Measurements from ENCODE around the gene IGFBP2. TPM values are rescaled to one million over a fixed set of nuclear protein-coding genes. Genes with fewer than 3 reads are reported as not detected.
A peak's percentile ranks its signal among the peaks of the same experiment; 100 is the strongest.
"Not testable (repeated sequence)": the region's sequence is repeated elsewhere in the genome, so short reads cannot be mapped to it uniquely, and the experiment has no call there.

The IGFBP2 gene, protein sequence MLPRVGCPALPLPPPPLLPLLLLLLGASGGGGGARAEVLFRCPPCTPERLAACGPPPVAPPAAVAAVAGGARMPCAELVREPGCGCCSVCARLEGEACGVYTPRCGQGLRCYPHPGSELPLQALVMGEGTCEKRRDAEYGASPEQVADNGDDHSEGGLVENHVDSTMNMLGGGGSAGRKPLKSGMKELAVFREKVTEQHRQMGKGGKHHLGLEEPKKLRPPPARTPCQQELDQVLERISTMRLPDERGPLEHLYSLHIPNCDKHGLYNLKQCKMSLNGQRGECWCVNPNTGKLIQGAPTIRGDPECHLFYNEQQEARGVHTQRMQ
- polyA plus RNA-seq (ENCODE audit: insufficient read length in 3 of 3), result 100 to 1,000 TPM; 235 to 273 (median 243) TPM
- long read RNA-seq, donor 1, full-length matches to known transcripts, result 211 of 282 reads
- long read RNA-seq, donor 1, partial matches to known transcripts, result 59 of 282 reads
- long read RNA-seq, donor 1, other reads (novel, unspliced or antisense), result 12 of 282 reads
- long read RNA-seq, donor 2, full-length matches to known transcripts, result 214 of 471 reads
- long read RNA-seq, donor 2, partial matches to known transcripts, result 230 of 471 reads
- long read RNA-seq, donor 2, other reads (novel, unspliced or antisense), result 27 of 471 reads
- long read RNA-seq, donor 3, full-length matches to known transcripts, result 218 of 250 reads
- long read RNA-seq, donor 3, partial matches to known transcripts, result 17 of 250 reads
- long read RNA-seq, donor 3, other reads (novel, unspliced or antisense), result 15 of 250 reads
- long read RNA-seq, donor 4, full-length matches to known transcripts, result 226 of 326 reads
- long read RNA-seq, donor 4, partial matches to known transcripts, result 91 of 326 reads
- long read RNA-seq, donor 4, other reads (novel, unspliced or antisense), result 9 of 326 reads
- long read RNA-seq, donor 5, full-length matches to known transcripts, result 142 of 203 reads
- long read RNA-seq, donor 5, partial matches to known transcripts, result 56 of 203 reads
- long read RNA-seq, donor 5, other reads (novel, unspliced or antisense), result 5 of 203 reads
- long read RNA-seq, donor 6, full-length matches to known transcripts, result 194 of 218 reads
- long read RNA-seq, donor 6, partial matches to known transcripts, result 16 of 218 reads
- long read RNA-seq, donor 6, other reads (novel, unspliced or antisense), result 8 of 218 reads
- long read RNA-seq, donor 7, full-length matches to known transcripts, result 238 of 431 reads
- long read RNA-seq, donor 7, partial matches to known transcripts, result 168 of 431 reads
- long read RNA-seq, donor 7, other reads (novel, unspliced or antisense), result 25 of 431 reads
- long read RNA-seq, donor 8, full-length matches to known transcripts, result 32 of 436 reads
- long read RNA-seq, donor 8, partial matches to known transcripts, result 399 of 436 reads
- long read RNA-seq, donor 8, other reads (novel, unspliced or antisense), result 5 of 436 reads
- long read RNA-seq, donor 9, full-length matches to known transcripts, result 226 of 330 reads
- long read RNA-seq, donor 9, partial matches to known transcripts, result 89 of 330 reads
- long read RNA-seq, donor 9, other reads (novel, unspliced or antisense), result 15 of 330 reads
- long read RNA-seq, donor 10, full-length matches to known transcripts, result 178 of 204 reads
- long read RNA-seq, donor 10, partial matches to known transcripts, result 17 of 204 reads
- long read RNA-seq, donor 10, other reads (novel, unspliced or antisense), result 9 of 204 reads
- long read RNA-seq, donor 11, full-length matches to known transcripts, result 161 of 169 reads
- long read RNA-seq, donor 11, partial matches to known transcripts, result 0 of 169 reads
- long read RNA-seq, donor 11, other reads (novel, unspliced or antisense), result 8 of 169 reads
- long read RNA-seq, donor 12, full-length matches to known transcripts, result 254 of 543 reads
- long read RNA-seq, donor 12, partial matches to known transcripts, result 261 of 543 reads
- long read RNA-seq, donor 12, other reads (novel, unspliced or antisense), result 28 of 543 reads
- long read RNA-seq, donor 13, full-length matches to known transcripts, result 129 of 141 reads
- long read RNA-seq, donor 13, partial matches to known transcripts, result 12 of 141 reads
- long read RNA-seq, donor 13, other reads (novel, unspliced or antisense), result 0 of 141 reads
- long read RNA-seq, donor 14, result 0 reads
- long read RNA-seq, donor 15, full-length matches to known transcripts, result 385 of 569 reads
- long read RNA-seq, donor 15, partial matches to known transcripts, result 159 of 569 reads
- long read RNA-seq, donor 15, other reads (novel, unspliced or antisense), result 25 of 569 reads
- long read RNA-seq, donor 16, full-length matches to known transcripts, result 179 of 306 reads
- long read RNA-seq, donor 16, partial matches to known transcripts, result 121 of 306 reads
- long read RNA-seq, donor 16, other reads (novel, unspliced or antisense), result 6 of 306 reads

DNA sequence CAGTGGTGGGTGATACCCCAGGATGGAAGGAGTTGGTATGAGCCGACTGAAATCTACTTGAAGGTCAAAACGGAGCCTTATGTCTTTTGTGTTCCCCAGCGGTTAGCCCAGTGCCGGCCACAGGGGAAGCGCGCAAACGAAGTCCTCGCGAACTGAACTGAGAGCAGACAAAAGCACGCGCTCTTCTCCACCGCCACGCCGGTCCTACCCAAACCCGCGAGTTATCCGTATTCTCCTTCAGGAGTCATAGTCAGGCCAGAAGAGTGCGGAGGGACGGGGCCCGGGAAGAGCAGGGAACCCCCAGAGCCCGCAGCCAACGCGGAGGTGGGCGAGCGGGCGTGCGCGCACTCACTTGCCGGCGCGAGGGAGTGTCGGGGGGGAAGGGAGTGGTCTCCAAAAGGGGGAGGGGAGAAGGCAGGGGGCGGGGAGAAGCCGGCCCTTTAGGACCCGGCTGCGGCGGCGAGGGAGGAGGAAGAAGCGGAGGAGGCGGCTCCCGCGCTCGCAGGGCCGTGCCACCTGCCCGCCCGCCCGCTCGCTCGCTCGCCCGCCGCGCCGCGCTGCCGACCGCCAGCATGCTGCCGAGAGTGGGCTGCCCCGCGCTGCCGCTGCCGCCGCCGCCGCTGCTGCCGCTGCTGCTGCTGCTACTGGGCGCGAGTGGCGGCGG, at the start of gene IGFBP2:
Gene IGFBP2 (plus strand): TSS at position 469 of the 664 bp plus-strand sequence. CDS start 104 bp downstream, at position 573.
- DNase-seq, result peak; percentile 80

DNA sequence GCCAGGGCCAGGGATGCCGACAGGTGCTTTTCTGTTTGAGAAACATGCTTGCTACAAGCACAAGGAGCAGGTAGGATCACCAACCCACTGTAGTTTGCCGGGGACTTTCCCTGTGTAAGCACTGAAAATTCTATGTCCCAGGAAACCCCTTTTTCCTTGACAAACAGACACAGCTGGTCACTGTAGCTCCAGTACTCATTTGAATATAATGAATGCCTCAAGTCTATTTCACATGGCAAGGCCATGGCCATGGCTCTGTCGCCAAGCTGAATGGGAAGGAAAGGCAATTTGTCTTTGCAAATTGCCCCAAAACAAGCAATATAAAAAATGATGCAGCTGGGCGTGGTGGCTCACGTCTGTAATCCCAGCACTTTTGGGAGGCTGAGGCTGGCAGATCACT, 49.6 kb upstream of the IGFBP2 start:
- no peak for DNase-seq

DNA sequence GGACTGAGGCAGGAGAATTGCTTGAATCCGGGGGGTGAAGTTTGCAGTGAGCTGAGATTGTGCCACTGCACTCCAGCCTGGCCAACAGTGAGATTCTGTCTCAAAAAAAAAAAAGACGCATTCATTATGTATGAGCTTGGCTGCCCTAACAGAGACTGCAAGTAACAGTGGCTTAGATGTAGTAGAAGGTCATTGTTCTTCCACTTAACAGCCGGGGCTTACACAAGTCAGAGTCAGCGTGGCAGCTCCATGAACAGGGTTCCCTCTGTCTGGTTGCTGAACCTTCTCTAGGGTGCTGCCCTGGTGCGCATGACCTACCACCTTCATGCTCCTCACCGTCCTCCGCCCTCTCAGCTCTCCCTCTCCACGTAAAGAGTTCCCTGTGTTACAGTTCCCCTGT, 49.1 kb upstream of the IGFBP2 start:
- DNase-seq, result no peak

DNA sequence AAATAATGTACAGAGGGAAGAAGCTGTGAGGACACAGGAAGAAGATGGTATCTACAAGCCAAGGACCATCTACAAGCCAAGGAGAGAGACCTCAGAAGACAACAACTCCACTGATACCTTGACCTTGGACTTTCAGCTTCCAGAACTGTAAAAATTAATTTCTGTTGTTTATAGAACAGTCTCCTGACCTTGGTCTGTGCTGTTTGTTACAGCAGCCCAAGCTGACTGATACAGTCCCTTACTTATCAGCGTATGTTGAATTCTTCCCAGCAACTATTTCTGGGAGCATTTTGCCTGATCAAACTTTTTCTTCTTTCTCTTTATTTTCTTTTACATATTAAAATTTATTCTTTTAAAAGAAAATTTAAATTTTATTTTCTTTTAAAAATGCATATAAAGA, 47.8 kb upstream of the IGFBP2 start:
- no peak for DNase-seq

DNA sequence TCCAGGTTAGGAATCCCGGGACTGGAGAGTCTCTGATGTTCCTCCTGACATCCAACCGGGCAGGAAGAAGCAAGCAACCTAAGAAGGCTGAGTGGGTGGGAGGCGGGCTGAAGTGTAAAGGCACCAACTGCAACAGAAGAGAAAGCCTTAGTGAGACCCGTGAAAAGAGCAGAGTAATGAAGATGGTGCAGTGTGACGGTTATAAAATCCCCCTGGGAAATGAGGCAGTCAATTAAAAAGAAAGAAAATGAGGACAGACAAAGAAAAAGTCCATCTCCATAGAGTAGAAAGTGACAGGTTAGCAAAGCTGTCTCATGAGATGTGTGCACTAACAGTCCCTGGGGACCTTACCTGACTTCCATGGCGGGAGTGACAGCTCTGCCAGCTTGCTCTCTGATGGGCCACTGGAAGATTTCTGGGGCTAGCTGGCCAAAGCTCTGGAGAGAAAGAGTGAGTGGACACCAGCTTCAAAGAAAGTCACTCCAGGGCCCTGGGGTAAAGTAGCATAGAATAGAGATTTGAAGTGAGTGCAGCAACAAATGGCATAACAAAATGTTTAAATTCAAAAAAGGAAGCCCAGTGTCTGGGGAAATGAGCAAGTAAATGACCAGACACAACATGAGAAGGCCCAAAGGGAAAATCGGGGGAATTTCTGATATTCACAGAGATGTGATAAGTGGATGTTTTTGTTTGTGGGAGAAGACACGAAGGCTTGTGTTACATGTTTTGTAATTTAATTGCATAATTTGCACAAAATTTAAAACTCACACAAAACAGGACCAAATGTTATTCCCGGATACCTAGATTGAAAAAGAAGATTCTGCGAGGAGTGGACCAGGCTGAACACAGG, 44.1 kb upstream of the IGFBP2 start:
- no peak for DNase-seq

DNA sequence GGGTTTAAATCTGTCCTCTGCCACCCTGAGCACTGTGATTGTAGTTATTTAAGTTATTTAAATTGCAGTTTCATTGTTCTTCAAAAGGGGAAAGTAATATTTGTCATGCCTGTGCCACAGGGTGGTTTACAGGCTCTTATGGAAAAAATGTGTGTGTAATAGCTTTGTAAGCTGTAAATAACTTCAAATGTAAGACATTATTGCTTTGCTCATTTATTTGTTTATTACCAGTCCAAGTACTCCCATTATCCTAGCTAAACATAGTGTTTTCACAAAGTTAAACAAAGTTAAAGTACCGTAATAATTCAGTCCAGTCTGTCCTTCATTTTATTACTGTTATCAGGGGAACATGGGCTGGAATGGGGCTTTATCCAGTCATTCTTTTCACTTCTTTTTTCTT, 43.4 kb upstream of the IGFBP2 start:
- DNase-seq, result no peak

DNA sequence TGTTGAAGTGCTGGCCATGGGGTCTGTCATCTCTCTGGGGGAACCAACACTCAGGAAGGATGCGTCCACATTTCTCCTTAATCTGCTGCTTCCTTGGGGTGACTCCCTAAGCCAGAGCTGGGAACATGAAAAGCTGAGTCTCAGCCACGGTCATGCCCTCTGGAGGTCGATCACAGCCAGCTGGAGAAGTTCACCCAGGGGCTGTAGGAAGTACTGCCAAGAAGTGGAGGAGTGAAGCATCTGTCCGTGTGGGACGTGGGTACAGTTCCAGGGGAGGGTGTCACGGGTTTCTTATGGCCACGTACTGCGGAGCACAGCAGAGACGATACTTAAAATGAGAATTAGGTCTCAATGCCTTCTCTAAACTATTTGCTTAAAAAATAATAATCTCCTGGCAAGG, 42.4 kb upstream of the IGFBP2 start:
- peak; percentile 60 for DNase-seq

DNA sequence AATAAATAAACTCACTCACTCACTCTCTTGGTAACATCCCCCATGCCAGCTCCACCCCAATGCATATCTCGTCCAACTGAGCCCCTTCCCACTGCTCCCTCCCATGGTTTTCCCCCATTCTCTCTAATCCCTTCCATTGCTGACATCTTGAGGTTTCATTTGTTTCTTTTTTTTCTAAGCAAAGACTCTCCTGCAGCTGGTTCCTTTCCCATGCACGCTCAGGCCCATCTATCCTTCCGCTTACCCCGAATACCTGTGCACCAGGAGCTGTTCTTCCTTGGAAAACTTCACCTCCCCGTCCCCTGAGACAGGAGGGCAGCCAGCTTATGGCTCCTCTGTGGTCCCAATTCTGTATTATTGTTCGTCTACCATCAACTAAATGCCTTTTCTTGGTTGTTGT, 41.7 kb upstream of the IGFBP2 start:
- DNase-seq, result no peak

DNA sequence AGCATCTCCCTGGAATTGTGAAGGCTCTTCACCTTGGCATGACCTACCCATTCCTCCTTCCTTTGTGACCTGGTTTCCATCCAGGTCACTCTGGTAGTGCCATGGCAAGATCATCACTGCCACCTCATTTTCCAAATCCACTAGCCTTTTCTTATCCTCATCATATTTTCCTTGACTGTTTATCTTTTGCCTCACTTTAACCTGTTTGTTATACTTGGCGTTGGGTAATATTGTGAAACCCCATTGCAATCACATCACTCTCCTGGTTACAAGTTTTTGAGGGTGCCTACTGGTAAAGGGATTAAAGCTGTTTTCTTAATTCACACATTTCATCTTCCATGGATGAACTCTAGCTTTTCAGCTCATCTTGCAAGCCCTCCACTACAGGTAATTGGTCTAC, 39.1 kb upstream of the IGFBP2 start:
- DNase-seq, result no peak

DNA sequence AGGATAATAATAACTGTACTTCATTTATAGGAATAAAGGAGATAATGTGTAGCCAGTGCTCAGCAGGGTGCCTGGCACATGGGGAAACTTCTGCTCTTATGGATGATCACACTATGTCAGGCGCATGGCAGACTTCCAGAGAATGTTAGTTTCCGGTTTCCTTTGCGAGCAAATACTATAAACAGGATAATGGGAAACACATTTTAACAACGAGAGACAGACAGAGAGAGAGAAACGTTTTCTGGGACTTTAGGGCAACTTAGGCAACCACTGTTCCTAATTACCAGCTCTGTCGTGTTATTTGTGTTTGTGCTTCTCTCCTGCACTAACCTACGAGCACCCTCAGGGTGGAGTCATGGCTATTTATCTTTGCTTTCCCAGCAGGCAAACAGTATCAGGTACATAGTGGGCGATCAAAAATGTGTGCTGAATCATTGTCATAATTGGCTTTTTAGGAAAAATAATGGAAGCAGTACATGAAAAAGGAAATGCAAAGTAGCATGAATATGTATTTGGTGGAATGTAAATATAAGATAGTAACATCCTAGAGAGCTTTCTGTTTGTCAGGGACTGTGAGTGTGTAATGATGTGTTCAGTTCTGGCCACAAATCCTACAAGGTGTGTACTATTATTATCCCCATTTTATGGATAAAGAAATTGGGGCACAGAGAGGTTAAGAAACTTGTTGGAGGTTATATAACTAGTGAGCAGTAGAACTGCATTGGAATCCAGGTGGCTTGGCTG, 36.8 kb upstream of the IGFBP2 start:
- DNase-seq, result no peak

DNA sequence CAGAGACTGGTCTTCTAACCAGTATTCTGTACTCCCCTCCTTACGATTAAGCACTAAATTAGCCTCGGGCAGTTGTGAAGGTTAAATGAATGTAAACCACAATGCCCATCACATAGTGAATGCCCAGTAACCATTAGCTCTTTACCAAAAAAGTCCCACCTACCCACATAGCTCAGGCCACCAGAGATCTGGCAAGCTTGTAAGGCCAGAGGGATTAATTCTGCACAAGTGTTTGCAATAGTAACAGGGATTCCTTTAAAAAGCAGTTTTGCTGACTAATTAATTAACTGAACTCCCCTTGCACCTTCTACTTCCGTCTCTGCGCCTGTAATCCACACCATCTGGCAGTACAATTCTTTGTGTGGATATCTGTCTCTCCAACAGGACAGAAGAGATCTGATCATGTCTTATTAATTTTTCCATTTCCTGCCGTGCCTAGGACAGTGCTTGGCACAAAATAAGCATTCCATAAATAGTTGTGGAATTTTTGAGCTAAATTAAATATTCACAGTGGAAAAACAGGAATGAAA, 36.2 kb upstream of the IGFBP2 start:
- DNase-seq, result no peak

DNA sequence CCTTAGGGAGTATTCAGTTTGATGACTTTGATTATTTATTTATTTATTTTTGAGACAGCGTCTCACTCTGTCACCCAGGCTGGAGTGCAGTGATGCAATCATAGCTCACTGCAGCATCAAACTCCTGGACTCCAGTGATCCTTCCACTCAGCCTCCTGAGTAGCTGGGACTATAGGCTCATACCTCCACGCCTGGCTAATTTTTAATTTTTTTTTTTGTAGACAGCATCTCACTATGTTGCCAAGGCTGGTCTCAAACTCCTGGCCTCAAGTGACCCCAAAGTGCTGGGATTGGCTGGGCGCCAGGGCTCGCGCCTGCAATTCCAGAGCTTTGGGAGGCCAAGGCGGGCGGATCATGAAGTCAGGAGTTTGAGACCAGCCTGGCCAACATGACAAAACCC, 35.4 kb upstream of the IGFBP2 start:
- DNase-seq, result not testable (repeated sequence)

DNA sequence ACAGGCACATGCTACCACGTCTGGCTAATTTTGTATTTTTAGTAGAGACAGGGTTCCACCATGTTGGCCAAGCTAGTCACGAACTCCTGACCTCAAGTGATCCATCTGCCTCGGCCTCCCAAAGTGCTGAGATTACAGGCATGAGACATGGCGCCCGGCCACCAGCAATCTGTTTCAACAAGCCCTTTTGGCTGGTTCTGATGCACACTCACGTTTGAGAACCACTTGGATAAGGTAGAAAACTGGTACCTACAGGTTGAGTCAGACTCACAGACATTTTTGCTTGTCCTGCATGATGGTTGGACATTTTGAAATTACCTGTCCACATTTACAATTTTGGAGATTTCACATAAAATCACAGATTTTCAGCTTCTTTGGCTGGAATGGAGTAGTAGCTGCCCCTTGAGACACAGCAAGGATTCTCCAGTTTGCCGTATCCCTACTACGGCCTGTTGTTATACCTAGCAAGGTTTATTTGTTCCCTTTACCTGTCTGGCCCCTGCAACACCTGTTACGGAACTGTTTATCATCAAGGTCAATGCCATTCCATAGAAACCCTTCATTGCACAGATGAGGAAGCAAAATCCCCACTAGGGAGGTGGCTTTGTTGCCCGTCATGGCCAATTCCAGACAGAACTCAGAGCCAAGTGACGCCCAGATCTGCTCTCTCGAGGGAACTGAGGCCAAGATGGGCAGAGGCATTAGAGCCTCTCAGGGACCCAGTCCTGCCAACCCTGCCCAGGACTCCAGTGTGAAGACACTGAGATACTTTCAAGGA, 31.4 kb upstream of the IGFBP2 start:
- DNase-seq, result no peak

DNA sequence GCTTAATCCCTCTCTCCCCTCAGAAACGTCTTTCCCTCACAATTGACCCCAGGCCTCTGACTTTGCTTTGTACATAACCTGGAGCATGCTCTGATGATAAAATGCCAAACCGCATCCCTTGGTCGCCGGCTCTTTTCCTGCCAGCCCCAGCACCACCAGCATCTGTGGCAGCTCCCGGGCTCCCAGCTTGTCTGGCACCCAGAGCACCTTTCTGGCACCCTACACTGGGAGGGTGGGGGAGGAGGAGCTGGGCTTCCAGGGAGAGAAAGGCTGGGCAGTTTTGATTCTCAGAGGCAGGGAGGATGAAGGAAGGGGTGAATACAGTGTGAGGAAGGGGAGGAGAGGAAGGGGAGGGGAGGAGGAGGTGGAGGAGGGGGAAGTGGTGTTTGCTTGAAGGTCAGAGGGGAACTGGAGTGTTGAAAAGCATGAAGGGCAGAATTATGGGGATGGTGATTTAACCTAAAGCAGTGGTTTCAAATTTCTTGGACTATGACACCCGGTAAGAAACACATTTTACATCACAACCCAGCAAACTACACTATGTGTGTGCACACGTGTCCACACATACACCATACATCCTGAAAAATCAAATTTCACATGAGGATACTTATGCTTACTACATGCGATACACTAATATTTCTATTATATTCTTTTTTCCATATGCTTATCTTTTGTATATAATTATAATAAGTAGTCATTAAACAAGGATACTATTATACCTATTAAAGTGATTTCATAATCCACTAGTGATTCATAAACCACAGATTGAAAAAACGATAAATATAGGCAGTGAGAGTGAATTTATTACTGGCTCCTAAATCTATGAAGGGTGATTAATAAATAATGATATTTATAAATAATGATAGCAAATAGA, 30.0 kb upstream of the IGFBP2 start:
- DNase-seq, result no peak

DNA sequence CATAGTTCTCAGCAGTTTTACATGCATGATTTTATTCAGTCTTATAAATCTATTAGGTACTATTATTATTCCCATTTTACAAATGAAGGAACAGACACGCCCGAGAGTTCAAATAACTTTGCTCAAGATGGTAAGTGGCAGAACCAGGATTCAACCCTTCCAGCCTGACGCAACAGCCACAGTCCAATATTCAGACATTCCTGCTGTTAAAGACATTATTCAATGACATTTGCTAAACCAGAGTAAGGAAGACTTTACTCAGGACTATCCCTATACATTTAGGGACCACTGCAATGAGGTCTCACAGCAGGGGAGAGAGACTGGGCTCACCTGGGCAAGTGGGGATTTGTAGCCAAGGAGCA, 29.4 kb upstream of the IGFBP2 start:
- DNase-seq, result no peak
